SU-DHL-6 (cell line): Measurements from ENCODE around the gene GAPDH.

ENCODE experiments used
- CTCF ChIP-seq: fragments of 200-600 bp; sonication (generic); IDR thresholded peaks from one replicate; pipeline ENCODE4 v1.5.1; 2017; ENCODE audit warnings: antibody characterized with exemption, mild to moderate bottlenecking, low read length, moderate library complexity; ENCODE audit not compliant: insufficient read depth, poor library complexity, severe bottlenecking
- EZH2phosphoT487 ChIP-seq: fragments of 200-600 bp; sonication (generic), shearing (Covaris generic); conservative IDR thresholded peaks from 2 replicates; pipeline ENCODE4 v1.6.1; 2018; ENCODE audit warnings: mild to moderate bottlenecking, antibody characterized with exemption, low read length, moderate library complexity, mixed read lengths

DNA sequence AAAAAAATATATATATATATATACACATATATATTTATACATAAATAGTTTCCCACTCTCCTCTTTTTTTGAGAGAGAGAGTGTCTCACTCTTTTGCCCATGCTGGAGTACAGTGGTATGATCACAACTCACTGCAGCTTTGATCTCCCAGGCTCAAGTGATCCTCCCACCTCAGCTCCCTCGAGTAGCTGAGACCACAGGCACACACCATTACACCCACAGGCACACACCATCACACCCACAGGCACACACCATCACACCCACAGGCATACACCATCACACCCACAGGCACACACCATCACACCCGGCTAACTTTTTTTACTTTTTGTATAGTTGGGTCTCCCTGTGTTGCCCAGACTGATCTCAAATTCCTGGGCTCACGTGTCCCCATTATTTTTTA is 14.1 kb upstream of the GAPDH start:
- no peak for TF ChIP-seq CTCF
- TF ChIP-seq EZH2phosphoT487 = no peak
